HepG2 (cell line): Measurements from ENCODE around the gene COL5A1.

Experiments
- CTCF ChIP-seq: sonication (generic); formaldehyde crosslinking; IDR thresholded peaks from 2 replicates; pipeline ENCODE4 v1.5.0; 2020; ENCODE audit warnings: mild to moderate bottlenecking, missing genetic modification reagents, moderate library complexity
- HOXA5 ChIP-seq: sonication (generic); formaldehyde crosslinking; IDR thresholded peaks from 2 replicates; pipeline ENCODE4 v1.4.0; 2020; ENCODE audit warnings: missing genetic modification reagents
- TAF1 ChIP-seq: sonication (generic); formaldehyde crosslinking; IDR thresholded peaks from 2 replicates; pipeline ENCODE4 v1.4.0; 2020; ENCODE audit warnings: missing genetic modification reagents
- ZFP41 ChIP-seq: sonication (generic); formaldehyde crosslinking; IDR thresholded peaks from 2 replicates; pipeline ENCODE4 v1.4.0; 2020; ENCODE audit warnings: mild to moderate bottlenecking, missing genetic modification reagents, borderline replicate concordance

GRCh38 chr9:134781591-134782302 is 140.1 kb downstream of the COL5A1 start:
- TF ChIP-seq ZFP41 (CRISPR knock-in tag) (no peak), HOXA5 (CRISPR knock-in tag) (no peak), CTCF (CRISPR knock-in tag) (peak; percentile 50), TAF1 (CRISPR knock-in tag) (no peak)
